Measurements from ENCODE around the gene CLPTM1L.

Gene CLPTM1L, protein sequence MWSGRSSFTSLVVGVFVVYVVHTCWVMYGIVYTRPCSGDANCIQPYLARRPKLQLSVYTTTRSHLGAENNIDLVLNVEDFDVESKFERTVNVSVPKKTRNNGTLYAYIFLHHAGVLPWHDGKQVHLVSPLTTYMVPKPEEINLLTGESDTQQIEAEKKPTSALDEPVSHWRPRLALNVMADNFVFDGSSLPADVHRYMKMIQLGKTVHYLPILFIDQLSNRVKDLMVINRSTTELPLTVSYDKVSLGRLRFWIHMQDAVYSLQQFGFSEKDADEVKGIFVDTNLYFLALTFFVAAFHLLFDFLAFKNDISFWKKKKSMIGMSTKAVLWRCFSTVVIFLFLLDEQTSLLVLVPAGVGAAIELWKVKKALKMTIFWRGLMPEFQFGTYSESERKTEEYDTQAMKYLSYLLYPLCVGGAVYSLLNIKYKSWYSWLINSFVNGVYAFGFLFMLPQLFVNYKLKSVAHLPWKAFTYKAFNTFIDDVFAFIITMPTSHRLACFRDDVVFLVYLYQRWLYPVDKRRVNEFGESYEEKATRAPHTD

DNA sequence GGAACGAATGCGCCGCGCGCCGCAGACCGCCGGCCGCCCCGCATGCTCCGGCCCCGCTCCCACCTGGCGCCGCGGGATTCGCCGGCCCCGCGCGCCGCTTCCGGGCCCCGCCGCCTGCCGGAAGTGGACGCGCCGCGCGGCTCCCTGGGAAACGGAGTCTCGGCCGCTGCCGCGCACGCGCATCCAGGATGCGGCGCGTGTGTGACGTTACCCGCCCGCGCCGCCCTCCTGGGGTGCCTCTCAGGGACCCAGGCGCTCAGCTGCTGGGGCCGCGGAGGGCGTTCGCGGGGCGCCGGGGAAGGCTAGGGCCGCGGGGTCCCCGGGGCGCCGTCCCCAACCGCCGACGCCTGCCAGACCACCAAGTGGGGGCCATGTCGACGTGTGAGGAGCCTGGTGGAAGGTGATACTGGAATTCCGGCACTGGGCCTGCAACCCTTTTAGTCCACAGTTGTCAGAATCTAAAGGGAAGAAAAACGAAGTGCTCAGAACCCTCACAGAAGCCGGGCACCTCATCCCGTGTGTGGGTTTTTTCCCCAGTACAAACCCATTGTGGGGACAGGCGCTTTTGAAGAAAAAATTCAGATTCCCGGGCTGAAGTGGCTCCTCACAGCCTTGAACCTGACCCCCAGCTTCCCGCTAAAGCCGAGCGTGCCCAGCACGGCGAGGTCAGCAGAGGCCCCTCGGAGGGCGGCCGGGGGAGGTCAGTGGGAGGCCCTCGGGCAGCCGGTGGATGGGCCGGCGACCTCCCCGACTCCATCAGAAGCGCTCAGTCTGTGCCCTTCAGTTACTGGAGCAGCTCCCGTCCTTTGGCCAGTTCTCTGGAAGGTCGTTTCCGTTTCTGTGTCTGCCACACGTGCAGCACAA is at the start of gene CLPTM1L:
Gene CLPTM1L, minus strand, starts transcription at position 125 of the 864 bp plus-strand sequence. CDS start 258 bp downstream, outside the sequence.
- in situ Hi-C loops (cut with MboI; ENCODE audit: low sequenced_read_pairs), result no loop called here

DNA sequence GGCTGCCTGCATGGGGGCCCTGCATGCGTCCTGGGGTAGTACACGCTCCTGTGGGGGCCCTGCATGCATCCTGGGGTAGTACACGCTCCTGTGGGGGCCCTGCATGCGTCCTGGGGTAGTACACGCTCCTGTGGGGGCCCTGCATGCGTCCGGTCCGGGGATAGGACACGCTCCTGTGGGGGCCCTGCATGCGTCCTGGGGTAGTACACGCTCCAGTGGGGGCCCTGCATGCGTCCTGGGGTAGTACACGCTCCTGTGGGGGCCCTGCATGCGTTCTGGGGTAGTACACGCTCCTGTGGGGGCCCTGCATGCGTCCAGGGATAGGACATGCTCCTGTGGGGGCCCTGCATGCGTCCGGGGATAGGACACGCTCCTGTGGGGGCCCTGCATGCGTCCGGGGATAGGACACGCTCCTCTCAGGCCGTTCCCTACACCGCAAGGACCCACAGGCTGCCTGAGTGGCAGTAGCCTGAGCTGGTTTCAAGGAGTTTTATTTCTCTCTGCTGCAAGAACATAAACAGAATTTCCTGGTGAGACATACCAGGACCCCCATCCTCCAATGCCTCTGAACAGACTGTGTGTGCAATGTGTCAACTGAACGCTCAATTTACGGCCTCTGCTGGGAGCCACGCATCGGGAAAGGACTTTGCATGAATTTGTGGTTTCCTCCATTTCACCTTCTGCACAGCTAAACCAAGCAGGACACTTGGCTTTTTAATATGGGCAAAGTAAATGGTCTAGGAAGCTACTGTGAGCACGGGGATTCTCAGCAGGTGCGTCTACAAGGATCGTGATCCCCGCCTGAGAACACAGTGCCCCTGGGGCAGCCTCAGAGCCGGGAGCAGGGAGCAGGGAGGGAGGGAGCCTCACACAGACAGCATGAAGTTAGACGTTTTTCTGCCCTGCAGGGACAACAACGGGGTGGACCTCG is 48.9 kb upstream of the CLPTM1L start:
- in situ Hi-C loops (cut with MboI; ENCODE audit: low sequenced_read_pairs), result no loop called here

DNA sequence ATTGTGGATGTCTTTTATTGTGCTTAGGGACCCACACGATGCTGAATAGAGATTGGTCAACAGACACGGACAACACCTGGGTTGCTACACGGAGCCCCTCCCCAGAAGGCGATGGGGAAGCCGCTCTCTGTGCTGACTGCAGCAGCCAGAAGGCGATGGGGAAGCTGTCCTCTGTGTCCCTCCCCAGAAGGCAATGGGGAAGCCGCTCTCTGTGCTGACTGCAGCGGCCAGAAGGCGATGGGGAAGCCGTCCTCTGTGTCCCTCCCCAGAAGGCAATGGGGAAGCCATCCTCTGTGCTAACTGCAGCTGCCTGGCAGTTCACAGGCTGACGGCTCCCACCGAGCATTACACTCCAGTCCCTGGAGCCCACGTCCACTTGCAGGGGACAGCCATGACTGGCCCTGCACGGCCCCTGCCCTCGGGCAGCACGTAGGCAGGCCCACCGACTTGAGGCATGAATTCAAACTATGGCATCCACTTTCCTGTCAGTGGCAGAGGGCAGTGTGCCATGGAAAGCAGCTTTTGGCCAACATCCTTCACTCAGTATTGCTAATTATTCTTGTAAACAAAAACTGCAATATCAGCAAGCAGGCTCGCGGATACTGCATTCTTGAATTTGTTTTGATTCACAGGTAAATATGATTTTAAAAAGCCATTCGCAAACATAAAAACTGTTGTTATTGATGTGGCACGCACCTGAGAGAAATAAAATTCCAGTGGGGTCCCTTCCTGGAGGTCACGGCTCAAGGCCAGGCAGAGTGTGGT is 48.1 kb upstream of the CLPTM1L start:
- in situ Hi-C loops (cut with MboI; ENCODE audit: low sequenced_read_pairs), result no loop called here

DNA sequence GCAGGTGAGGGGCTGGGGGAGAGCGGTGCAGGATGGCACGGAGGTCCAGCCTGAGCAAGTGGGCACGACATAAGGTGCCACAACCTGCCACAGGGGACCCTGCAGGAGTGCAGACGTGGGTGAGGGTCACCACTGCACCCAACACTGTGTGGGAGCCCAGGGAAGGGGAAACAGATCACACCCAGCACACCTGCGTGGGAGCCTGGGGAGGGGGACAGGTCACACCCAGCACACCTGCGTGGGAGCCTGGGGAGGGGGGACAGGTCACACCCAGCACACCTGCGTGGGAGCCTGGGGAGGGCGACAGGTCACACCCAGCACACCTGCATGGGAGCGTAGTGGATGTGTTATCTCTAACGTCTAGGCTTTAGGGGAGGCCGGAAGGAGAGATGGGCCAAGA is 47.4 kb upstream of the CLPTM1L start:
- in situ Hi-C loops (cut with MboI; ENCODE audit: low sequenced_read_pairs), result no loop called here

DNA sequence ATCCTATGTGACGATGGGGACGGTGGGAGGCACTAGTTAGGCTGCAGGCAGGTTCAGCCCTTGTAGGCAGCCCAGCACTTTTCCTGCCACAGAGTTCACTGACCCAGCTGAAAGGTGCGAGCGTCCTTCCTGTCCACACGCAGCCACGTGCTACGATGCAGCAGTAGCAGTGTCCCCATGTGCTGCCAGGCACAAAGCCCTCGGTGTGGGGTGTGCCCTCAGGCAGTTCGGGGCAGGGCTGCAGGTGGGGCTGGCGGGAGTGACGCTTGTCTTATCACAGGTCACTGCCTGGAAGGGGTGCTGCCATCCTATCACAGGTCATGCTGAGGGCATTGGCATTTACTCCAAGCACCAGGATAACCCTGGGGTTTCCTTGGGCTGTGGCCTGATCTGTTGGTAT is 46.8 kb upstream of the CLPTM1L start:
- in situ Hi-C loops (cut with MboI; ENCODE audit: low sequenced_read_pairs), result no loop called here

DNA sequence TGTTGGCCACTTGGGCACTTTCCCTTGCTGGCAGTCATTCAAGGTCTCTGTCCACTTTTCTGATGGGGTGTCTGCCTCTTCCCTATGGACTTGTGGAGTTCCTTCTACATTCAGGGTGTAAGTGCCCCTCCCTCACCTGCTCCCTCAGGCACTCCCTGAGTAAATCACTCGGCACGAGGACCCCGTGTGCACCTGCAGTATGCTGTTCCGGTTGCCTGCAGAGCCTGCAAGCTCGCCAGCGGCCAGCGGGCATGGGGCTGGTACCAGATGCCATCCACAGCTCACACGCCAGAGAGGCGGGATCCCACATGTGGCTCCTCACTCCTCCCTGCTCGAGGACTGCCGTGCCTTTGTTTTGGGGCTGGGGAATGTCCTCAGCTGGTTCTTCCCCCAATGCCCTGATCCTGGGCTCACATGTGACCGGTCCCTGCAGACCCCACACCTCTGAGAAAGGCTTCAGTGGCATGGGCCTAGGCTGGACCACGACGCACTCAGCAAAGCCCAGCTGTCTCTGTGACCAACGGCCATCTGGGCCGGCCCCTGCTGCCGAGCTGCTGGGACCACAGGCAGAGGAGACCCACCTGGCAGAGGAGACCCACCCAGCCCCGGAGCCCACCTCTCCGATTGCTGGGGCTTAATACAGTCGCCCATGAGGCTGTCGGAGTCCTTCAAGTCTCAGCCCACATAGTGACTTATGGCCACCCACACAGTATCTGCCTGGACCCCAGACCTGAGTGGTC is 46.1 kb upstream of the CLPTM1L start:
- in situ Hi-C loops (cut with MboI; ENCODE audit: low sequenced_read_pairs), result no loop called here

DNA sequence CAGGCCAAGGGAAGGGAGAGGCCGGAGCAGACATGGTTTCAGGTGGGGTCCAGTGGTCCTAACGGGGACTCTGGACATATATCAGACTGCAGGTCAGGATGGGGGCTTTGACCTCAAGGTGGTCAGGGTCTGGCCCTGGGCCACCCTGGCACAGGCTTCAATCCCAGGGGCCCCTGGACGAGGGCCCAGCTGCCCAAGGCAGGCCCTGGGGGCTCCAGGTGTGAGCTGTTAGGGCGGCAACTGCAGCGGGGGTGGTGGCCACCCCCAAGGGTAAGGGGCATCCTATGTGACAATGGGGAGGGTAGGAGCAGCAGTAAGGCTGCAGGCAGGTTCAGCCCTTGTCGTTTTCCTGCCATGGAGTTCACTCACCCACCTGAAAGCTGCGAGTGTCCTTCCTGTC is 45.4 kb upstream of the CLPTM1L start:
- in situ Hi-C loops (cut with MboI; ENCODE audit: low sequenced_read_pairs), result no loop called here

DNA sequence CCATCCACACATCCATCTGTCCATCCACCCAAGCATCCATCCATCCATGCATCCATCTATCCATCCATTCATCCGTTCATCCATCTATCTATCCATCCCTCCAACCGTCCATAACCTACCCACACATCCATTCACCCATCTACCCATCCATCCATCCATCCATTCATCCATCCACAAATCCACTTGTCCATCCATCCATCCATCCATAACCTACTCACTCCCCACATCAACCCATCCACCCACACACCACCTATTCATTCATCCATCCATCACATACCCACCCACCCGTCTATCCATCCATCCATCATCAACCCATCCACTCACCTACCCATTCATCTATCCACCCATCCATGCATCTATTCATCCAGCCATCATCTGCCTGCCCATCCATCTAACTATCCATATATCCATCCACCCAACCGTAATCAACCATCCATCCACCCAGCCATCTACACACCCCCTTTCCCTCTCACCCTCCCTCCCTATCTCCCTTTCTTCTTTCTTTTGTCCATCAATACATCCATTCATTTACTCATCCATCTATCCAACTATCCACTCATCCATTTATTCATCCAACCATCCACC is 43.6 kb upstream of the CLPTM1L start:
- in situ Hi-C loops (cut with MboI; ENCODE audit: low sequenced_read_pairs), result no loop called here

DNA sequence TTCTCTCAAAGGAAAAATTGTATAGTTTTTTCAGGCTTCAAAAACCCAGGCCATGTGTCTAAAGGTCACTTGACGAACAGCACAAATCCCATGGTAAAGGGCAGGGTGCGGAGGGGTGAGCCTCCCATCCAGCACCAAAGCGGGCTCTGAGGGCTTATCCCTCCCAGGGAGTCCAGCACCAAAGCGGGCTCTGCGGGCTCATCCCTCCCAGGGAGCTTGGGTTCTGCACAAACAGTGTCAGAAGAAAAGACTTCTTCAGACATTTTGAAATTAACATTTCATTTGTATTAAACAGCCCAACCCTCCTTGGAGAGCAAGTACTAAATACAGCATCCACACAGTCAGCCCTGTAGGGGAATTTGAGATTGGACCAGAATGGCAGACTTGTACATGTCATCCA is 43.0 kb upstream of the CLPTM1L start:
- in situ Hi-C loops (cut with MboI; ENCODE audit: low sequenced_read_pairs), result no loop called here

DNA sequence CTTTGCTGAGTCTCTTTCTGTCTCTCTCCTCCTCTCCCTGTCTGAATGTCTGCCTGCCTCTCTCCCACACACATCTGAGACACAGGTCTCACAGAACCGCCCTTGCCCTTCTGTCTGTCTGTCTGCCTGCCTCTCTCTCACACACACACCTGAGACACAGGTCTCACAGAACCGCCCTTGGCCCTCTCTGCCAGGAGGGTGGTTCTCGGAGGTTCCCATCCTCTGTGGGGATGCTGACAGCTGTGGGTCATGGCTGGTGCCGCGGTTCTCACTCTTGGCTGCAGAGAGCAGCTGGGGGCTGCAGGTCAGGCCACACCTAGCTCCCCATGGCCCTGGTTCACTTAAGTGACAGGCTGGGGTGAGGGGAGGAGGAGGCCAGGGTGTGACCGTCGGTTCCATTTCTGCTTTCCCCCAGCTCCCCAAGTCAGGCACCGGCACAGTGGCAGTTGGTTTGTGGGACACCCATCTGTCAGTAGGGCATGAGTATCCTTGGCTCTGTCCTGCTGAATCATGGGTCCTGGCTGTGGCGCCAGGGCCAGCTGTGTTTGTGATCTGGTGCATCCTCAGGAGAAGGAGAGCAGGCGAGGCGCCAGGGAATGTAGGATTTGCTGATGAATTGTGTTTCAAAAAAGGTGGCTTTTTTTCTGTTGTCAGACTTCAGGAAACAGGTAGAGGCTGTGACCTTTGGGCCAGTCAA is 42.3 kb upstream of the CLPTM1L start:
- in situ Hi-C loops (cut with MboI; ENCODE audit: low sequenced_read_pairs), result no loop called here

DNA sequence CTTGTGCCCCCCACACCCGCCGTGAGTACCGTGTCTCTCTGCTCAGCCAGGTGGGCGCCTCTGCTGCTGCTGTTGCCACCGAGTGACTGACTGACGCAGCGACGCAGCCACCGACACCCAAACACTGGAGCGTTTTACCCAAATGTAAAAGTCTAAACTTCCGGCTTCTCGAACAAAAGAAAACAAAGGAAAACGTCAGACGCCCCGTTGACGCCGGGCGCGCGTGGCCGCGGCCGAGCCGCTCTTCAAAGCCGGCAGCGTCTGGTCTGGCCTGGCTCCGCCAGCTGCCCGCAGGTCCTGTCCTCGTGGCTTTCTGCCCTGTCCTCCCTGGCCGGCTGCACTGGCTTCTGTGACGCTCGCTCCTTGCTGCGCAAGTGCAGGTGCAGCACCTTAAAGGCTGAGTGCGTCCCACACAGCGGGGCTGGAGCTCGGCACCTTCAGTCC is 41.4 kb upstream of the CLPTM1L start:
- in situ Hi-C loops (cut with MboI; ENCODE audit: low sequenced_read_pairs), result no loop called here

DNA sequence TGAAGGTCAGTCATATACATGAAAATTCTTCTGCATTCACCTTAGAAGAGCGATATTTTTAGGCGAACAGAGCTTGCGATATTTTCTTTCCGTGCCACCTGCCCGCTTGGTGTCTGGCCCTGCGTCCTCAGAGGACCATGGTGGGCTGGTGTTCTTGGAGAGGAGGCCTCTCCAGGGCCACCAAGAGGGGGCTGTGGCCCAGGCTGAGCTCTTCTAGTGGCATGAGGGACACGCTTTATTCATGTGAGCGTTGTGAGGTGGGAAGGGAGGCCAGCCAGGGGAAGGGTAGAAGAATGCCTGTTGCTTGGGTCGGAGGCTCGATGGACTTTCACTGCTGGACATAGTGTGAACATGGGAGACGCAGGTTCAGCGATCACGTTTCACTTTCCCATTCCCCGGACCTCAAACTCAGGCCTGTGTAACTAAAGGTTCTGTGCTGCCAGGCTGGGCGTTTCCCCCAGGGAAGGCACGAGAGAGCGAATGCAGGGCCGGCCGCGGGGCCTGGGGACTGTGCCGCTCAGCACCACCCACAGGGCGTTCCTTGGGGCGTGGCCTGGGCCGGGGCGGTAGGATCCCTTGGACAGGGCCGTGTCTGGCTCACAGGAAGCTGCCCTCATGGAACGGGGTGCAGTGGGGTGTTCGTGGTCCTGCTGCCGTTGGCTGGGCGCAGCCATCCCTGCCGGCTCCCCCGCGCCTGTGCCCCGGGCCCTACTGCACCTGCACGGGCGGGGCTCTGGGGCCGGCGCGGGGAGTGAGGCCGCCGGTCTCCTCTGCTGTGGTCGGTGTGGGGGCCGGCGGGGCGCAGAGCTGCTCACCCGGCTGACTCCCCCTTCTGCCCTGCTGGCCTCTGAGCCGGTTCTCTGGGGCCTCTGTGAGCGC is 40.7 kb upstream of the CLPTM1L start:
- in situ Hi-C loops (cut with MboI; ENCODE audit: low sequenced_read_pairs), result no loop called here

DNA sequence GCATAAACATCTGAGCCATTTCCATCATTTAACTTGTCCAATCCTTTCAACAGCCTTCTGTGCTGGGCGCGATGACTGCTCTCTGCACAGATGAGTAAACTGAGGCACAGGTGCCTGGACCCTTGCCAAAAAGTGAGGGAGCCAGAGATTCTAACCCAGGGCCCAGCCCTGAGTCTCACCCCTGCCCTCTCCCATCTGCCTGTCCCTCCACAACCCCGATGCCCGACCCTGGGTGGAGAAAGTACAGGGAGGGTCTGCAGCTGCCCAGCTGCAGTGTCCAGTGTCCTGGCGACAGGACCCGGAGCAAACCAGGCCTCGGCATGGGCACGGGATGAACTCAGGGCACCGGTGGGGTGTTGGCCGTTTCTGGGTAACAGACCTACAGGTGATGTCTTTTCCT is 39.6 kb upstream of the CLPTM1L start:
- in situ Hi-C loops (cut with MboI; ENCODE audit: low sequenced_read_pairs), result no loop called here

DNA sequence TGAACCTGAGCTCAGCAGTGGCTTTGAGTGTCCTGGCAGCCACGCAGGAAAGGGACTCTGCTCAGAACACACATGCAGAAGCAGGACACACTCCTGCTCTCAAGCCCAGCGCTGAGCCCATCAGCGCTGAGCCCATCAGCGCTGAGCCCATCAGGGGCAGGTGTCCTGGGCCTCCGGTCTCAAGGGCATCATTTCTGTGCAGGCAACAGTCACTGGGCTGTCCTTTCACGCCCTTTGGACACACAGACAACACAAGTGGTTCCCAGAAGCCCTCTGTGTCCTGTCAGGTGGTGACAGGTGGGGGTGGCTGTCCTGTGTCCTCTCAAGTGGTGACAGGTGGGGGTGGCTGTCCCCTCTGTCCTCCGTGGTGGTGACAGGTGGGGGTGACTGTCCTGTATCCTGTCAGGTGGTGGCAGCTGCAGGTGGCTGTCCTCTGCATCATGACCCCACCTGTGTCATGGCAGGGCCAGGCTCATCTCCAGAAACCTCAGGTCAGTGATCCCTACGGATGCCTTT is 39.0 kb upstream of the CLPTM1L start:
- in situ Hi-C loops (cut with MboI; ENCODE audit: low sequenced_read_pairs), result no loop called here

DNA sequence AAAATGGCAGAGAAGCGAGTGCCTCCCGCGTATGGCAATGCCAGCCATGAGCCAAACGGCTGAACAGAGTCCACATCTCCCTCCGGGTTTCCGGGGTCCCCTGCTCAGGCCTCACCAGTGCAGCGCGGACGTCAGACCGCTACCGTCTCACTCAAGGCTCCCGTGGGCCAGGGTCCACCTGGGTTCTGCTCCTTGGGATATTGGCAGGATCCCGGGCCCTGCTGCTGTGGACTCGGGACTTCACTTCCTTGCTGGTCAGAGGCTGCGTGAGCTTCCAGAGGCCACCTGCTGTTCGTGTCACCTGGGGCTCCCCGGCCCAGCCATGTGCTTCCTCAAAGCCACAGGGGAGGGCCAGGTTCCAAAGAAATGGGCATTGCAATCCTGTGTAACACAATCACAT is 38.4 kb upstream of the CLPTM1L start:
- in situ Hi-C loops (cut with MboI; ENCODE audit: low sequenced_read_pairs), result no loop called here

DNA sequence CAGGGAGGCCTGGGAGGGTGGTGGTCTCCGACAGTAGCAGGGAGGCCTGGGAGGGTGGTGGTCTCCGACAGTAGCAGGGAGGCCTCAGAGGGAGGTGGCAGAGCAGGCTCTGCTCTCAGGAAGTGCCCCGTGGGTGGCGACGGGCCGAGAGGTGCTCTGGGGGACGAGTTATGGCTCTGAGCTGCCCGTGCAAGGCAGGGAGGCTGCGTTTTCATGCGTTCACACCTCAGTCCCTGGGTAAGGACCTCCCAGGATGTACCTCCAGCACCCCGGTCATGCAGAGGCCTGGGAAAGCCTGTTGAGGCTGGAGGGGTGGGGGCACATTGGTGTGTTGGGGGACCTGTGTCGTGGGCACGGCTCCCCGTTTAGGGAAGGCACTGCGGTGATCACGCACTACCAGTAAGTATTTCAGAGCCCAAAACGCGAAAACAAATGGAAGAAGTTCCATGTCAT is 37.4 kb upstream of the CLPTM1L start:
- in situ Hi-C loops (cut with MboI; ENCODE audit: low sequenced_read_pairs), result no loop called here
